PC-9 (cell line): ENCODE data around the gene LONP1.

Experiments used
- CTCF ChIP-seq: fragments of 200-600 bp; sonication (generic); conservative IDR thresholded peaks from 2 replicates; pipeline ENCODE4 v1.6.1; 2017; ENCODE audit warnings: mixed run types, antibody characterized with exemption, mild to moderate bottlenecking, moderate library complexity
- EZH2 ChIP-seq: fragments of 200-600 bp; sonication (generic); IDR thresholded peaks from 2 replicates; pipeline ENCODE4 v1.8.0; 2017; ENCODE audit warnings: antibody characterized with exemption, low read depth

DNA sequence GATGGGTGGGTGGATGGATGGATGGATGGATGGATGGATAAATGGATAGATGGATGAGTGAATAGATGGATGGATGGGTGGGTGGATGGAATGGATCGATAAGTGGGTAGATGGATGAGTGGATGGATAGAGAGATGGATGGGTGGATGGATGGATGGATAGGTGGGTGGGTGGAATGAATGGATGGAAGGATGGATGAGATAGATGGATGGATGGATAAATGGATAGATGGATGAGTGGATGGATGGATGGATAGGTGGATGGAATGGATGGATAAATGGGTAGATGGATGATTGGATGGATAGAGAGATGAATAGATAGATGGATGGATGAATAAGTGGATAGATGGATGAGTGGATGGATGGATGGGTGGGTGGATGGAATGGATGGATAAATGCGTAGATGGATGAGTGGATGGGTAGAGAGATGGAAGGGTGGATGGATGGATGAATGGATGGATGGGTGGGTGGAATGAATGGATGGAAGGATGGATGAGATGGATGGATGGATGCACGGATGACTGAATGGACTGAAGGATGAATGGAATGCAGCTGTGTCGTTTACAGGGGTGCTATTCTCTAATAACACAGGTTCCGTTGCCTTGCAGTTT, 42.8 kb upstream of the LONP1 start:
- TF ChIP-seq CTCF (no peak), EZH2 (no peak)
